ENCODE results near the gene FCRL5.
"Not testable (repeated sequence)": the region's sequence is repeated elsewhere in the genome, so short reads cannot be mapped to it uniquely, and the experiment has no call there.

Gene FCRL5

GRCh38 chr1:157551694-157552693 is at the start of gene FCRL5:
Gene FCRL5, minus strand, starts transcription at chr1:157552515. Its CDS starts 153 bp downstream, at chr1:157552362.
- DNase-seq, result no peak

- DNase-seq, result no peak
Observed at GRCh38 chr1:157600236-157600635, 47.9 kb upstream of the FCRL5 start.

GRCh38 chr1:157597959-157598667 is 45.8 kb upstream of the FCRL5 start, which contains the start of gene FCRL4:
Gene FCRL4, minus strand, starts transcription at chr1:157598085. Its CDS starts 141 bp downstream, at chr1:157597944.
- no peak for DNase-seq

GRCh38 chr1:157596384-157596783 is 44.1 kb upstream of the FCRL5 start:
- DNase-seq, result no peak

DNA sequence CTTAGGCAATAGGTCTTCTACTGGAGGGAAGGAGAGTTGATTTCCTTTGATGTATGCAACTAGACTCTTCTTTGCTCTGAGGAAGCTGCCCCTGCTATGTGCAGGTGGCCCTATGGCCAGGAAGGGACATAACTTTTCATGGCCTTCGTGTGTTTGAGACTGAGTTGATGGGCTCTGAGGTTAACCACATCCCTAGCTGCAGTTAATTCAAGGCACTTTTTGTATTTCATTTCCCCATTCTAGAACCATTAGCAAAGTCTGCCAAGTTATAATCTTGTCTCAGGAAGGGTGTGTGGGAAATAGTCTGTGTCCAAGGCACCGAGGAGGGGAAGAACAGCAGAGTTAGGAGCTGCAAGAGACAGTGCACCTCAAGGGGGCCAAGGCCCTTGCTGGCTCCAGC is 43.0 kb upstream of the FCRL5 start:
- no peak for DNase-seq

DNA sequence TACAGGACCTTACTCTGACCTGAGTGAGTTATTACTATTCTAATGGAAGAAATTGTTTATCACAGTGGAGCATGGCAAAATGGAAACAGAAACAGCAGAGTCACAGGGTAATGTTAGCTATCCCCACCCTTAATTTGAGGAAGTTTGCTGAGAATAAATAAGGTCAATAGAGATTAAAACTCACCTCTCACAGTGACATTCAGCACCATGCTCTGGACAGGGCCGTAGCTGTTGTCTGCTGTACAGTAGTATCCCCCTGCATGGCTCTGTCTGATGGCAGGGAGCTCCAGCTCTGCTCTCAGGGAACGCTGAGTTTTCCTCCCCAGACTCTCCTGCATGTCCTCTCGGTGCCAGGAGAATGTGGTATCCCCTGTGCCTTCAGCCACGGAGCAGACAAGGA is 33.7 kb upstream of the FCRL5 start:
- DNase-seq, result no peak

- no peak for DNase-seq
Observed at GRCh38 chr1:157584503-157584902, 32.2 kb upstream of the FCRL5 start.

GRCh38 chr1:157580828-157581210 is 28.5 kb upstream of the FCRL5 start:
- DNase-seq, result no peak

GRCh38 chr1:157580179-157580827 is 28.0 kb upstream of the FCRL5 start:
- DNase-seq, result no peak

- DNase-seq, result no peak
Observed at GRCh38 chr1:157577420-157577819, 25.1 kb upstream of the FCRL5 start.

- DNase-seq, result no peak
Observed at GRCh38 chr1:157575744-157576143, 23.4 kb upstream of the FCRL5 start.

DNA sequence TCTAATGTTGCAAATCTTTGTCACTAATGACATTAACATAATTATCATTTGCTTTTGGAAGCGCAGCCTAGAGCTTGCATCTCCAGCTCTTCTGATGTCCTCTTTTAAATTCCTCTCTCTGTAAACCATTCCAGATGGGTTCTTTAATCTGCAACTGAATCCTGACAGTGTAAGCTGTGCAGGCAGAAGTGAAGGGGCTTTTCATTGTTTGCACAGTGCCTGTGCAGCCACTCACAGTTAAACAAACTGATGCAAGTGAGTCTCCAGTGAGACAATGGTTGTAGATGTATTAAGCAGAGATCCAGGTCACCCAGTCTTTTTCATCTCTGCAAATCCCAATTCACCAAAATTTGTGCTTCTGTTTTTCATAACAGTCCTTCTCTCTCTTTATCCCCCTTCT is 22.5 kb upstream of the FCRL5 start:
- DNase-seq, result no peak

DNA sequence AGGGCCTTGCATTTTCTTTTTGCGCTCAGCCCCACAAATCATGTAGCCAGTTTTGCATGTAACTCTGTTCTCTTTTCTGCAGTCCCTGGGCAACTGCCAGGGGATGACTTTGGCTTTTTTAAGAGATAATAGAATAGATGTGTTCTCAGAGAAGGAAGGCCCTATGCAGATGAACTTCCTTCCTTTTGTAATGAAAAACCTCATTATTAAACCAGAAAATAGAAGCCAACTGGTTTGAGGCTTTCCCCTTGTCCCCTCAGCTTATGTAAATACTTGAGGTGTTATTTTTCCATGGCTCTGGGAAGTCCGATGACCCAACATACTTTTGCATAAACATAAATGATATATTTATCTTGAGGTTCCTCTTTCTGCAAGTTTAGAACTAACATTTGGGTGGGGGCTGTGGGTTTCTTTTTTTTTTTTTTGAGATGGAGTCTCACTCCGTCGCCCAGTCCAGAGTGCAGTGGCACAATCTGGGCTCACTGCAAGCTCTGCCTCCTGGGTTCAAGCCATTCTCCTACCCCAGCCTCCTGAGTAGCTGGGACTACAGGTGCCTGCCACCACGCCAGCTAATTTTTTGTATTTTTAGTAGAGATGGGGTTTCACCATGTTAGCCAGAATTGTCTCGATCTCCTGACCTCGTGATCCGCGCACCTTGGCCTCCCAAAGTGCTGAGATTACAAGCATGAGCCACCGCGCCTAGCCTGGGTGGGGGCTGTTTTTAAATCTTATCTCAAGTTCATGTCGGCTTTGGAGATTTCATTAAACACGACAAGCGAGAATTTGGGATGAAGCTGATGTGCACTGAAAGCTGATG is 14.4 kb upstream of the FCRL5 start:
- no peak for DNase-seq

GRCh38 chr1:157562515-157562914 is 10.2 kb upstream of the FCRL5 start:
- no peak for DNase-seq

GRCh38 chr1:157558119-157558518 is 5.8 kb upstream of the FCRL5 start:
- DNase-seq, result no peak

DNA sequence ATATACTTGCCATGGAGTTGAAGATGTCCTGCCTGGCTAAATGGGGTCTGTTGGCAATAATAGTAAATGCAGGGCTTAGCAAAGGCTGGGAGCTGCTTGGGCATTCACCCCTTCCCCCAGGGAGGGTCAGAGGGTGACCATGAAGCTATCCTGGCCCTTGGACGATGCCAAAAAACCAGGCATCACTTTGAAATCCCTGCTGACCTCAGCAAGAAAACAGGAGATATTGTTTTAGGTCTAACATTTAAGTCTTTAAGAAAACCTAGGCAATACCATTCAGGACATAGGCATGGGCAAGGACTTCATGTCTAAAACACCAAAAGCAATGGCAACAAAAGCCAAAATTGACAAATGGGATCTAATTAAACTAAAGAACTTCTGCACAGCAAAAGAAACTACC is 4.2 kb downstream of the FCRL5 start:
- not testable (repeated sequence) for DNase-seq

- no peak for DNase-seq
Observed at GRCh38 chr1:157542676-157543075, 9.6 kb downstream of the FCRL5 start.

DNA sequence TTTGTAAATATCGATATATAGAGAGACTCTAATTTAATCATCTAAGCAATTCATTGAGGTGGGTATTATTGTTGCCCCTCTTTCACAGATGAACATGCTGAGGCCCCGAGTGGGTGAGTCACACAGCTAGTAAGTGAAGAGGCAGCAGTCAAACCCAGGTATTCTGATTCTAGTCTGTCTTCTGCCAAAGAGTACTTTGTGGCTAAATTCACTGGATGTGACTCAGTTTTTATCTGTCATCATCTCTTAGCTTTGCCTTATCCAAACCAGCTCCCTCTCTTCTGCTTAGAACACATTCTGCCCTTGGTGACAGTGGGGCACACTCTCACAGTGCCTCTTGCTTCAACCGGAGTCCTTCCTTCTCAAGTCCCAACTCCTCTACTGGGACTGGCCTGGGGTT is 11.5 kb downstream of the FCRL5 start:
- no peak for DNase-seq

DNA sequence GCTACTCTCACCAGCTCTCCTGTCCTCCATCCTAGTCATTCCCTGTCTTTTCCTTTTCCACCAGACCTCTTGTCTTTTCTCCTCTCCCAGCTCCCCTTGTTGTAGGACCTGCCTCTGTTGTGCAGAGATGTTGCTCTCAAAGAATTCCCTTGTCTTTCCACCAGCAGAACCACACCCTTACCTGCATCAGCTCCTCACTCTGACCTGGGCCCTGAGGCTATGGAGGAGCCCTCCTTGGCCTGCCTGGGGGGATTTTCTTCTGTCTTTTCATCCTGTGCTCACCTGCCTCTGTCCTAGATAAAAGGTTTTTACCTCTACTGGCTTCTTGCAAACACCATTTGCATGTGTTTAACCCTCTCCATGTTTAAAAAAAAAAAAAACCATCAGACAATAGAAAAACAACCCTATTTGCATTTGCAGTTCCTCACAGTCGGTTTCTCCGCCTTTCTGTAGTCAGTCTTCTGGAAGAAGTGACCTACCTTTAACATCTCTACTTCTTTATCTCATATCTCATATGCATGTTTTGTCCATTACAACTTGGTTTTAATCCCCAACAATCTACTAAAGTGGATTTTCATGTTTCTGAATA is 12.1 kb downstream of the FCRL5 start:
- no peak for DNase-seq

GRCh38 chr1:157539568-157539967 is 12.7 kb downstream of the FCRL5 start:
- DNase-seq, result no peak

GRCh38 chr1:157532569-157532968 is 19.7 kb downstream of the FCRL5 start:
- no peak for DNase-seq
